B cell (primary cell): ENCODE data around the gene DKK2. TPM values are rescaled to one million over a fixed set of nuclear protein-coding genes. Genes with fewer than 3 reads are reported as not detected.

Source experiments
- ATAC-seq: fragments of 200-7000 bp; cut with Tn5 transposase; one replicate; pipeline ENCODE4 v1.10.0; 2021; ENCODE audit warnings: low read depth, mild to moderate bottlenecking, moderate number of reproducible peaks, moderate library complexity
- CTCF ChIA-PET: fragments of 350-600 bp; sonication (Branson Sonifier 250); formaldehyde crosslinking; loops from one replicate; lab custom pipeline; 2021; ENCODE audit warnings: antibody characterized with exemption, inconsistent platforms; lab: Charles Lee
- POLR2A ChIA-PET: fragments of 350-600 bp; sonication (Branson Sonifier 250); formaldehyde crosslinking; loops from one replicate; lab custom pipeline; 2021; ENCODE audit warnings: antibody characterized with exemption; lab: Charles Lee
- DNase-seq: peaks from one replicate; pipeline ENCODE4 v3.0.0; 2013
- H2AFZ ChIP-seq: 2 replicates; pipeline ENCODE4 v1.6.1; 2012; ENCODE audit warnings: mild to moderate bottlenecking, low read depth, low read length; ENCODE audit not compliant: insufficient read depth, poor library complexity, severe bottlenecking
- H3K27ac ChIP-seq, 2 donors: 1 replicate in 1 of 2; 2 replicates in 1 of 2; pipeline ENCODE4 v1.5.1; 2012 to 2013; ENCODE audit warnings: low read length in 2 of 2, mild to moderate bottlenecking in 2 of 2, moderate library complexity in 1 of 2
- H3K27me3 ChIP-seq, 4 experiments: fragments of 200-600 bp in 1 of 4; sonication (generic) in 1 of 4; replicated peaks in 1 of 4; 1 replicate in 2 of 4; 2 replicates in 2 of 4; pipeline versions ENCODE4 v1.6.1 to v1.7.0; 2013 to 2016; ENCODE audit warnings: low read length in 3 of 4, mild to moderate bottlenecking in 2 of 4, mixed read lengths in 1 of 4, moderate library complexity in 1 of 4; ENCODE audit not compliant: insufficient read depth in 4 of 4, control insufficient read depth in 3 of 4; ENCODE audit errors: control extremely low read depth in 1 of 4
- H3K36me3 ChIP-seq, 2 experiments: replicated peaks in 1 of 2; 1 replicate in 1 of 2; 2 replicates in 1 of 2; pipeline versions ENCODE4 v1.6.1 to v1.7.1; 2013; ENCODE audit warnings: low read length in 1 of 2; ENCODE audit not compliant: insufficient read depth in 2 of 2, control insufficient read depth in 1 of 2; ENCODE audit errors: control extremely low read depth in 1 of 2, extremely low read depth in 1 of 2
- H3K4me1 ChIP-seq, 2 donors: fragments of 200-600 bp in 1 of 2; sonication (generic) in 1 of 2; 1 replicate in 1 of 2; 2 replicates in 1 of 2; pipeline versions ENCODE4 v1.5.1 to v1.6.1; 2013 to 2017; ENCODE audit warnings: low read length in 2 of 2; ENCODE audit not compliant: control insufficient read depth in 2 of 2, insufficient read depth in 2 of 2
- H3K4me2 ChIP-seq: replicated peaks from 2 replicates; pipeline ENCODE3; 2012; ENCODE audit warnings: mild to moderate bottlenecking, low read depth, low read length; ENCODE audit not compliant: poor library complexity, severe bottlenecking
- H3K4me3 ChIP-seq, 5 experiments: fragments of 200-600 bp in 1 of 5; sonication (generic) in 1 of 5; 1 replicate in 3 of 5; 2 replicates in 2 of 5; pipeline versions ENCODE4 v1.5.1 to v1.7.0; 2011 to 2016; ENCODE audit warnings: low read length in 4 of 5, mild to moderate bottlenecking in 4 of 5, low read depth in 2 of 5, control low read depth in 1 of 5, moderate library complexity in 1 of 5; ENCODE audit not compliant: insufficient read depth in 1 of 5; ENCODE audit errors: control extremely low read depth in 1 of 5, extremely low read depth in 1 of 5
- H3K79me2 ChIP-seq: fragments of 200-600 bp; sonication (generic); one replicate; pipeline ENCODE4 v1.6.0; 2016; ENCODE audit warnings: low read length; ENCODE audit not compliant: control insufficient read depth, insufficient read depth
- H3K9ac ChIP-seq: fragments of 200-600 bp; sonication (generic); 2 replicates; pipeline ENCODE4 v1.6.1; 2017; ENCODE audit warnings: mild to moderate bottlenecking, low read length, moderate library complexity
- H3K9me3 ChIP-seq, 3 donors: one replicate each; pipeline versions ENCODE4 v1.6.1 to v1.7.1; 2013; ENCODE audit warnings: low read length in 2 of 3; ENCODE audit not compliant: control insufficient read depth in 2 of 3, insufficient read depth in 1 of 3; ENCODE audit errors: control extremely low read depth in 1 of 3
- H4K20me1 ChIP-seq: 2 replicates; pipeline ENCODE4 v1.6.0; 2012; ENCODE audit warnings: mild to moderate bottlenecking, low read length; ENCODE audit not compliant: insufficient read depth, control insufficient read depth, poor library complexity, severe bottlenecking
- H3K27ac Mint-ChIP-seq: one replicate; pipeline ENCODE4 v1.8.0; 2021; ENCODE audit warnings: mixed read lengths
- H3K27me3 Mint-ChIP-seq: one replicate; pipeline ENCODE4 v1.8.0; 2021; ENCODE audit warnings: mixed read lengths
- H3K4me1 Mint-ChIP-seq: one replicate; pipeline ENCODE4 v1.8.0; 2021; ENCODE audit warnings: mixed read lengths
- H3K4me3 Mint-ChIP-seq: one replicate; pipeline ENCODE4 v1.8.0; 2021; ENCODE audit warnings: mixed read lengths
- H3K9me3 Mint-ChIP-seq: one replicate; pipeline ENCODE4 v1.8.0; 2022; ENCODE audit warnings: mixed read lengths; ENCODE audit not compliant: insufficient read depth
- CTCF ChIP-seq: fragments of 200-600 bp; IDR thresholded peaks from one replicate; pipeline ENCODE4 v1.8.0; 2022; ENCODE audit warnings: antibody characterized with exemption, mild to moderate bottlenecking
- EZH2 ChIP-seq: IDR thresholded peaks from 2 replicates; pipeline ENCODE4 v1.6.1; 2012; ENCODE audit warnings: borderline replicate concordance, low read depth, mild to moderate bottlenecking, moderate library complexity, low read length; ENCODE audit not compliant: insufficient read depth, poor library complexity, severe bottlenecking
- WGBS: methylation state at CpG from one replicate; pipeline ENCODE4 v1.1.5; 2013; ENCODE audit warnings: missing lambda C conversion rate; ENCODE audit not compliant: insufficient coverage; 5-methylcytosine and 5-hydroxymethylcytosine counted together
- intact Hi-C: fragments of 100-400 bp; cut with micrococcal nuclease; formaldehyde crosslinking; loops from one replicate; pipeline ENCODE4 v1.10.0; 2022
- polyA plus RNA-seq: library from polyadenylated mRNA; depleted of rRNA; stranded (reverse); fragments of >200 nt; gene quantifications from 2 replicates; pipeline ENCODE4 v1.2.3, GENCODE V29; 2012
- total RNA-seq, 2 donors: library from RNA; stranded (reverse); fragments of 120-200 nt in 1 of 2; gene quantifications; 1 replicate in 1 of 2; 2 replicates in 1 of 2; pipeline versions ENCODE4 v1.2.3 to v1.2.4, GENCODE V29; 2013 to 2022

The DKK2 gene
- total and polyA plus RNA-seq, 2 donors (not counting 1 experiment from before 2014, with no cell fraction given), result not detected

DNA sequence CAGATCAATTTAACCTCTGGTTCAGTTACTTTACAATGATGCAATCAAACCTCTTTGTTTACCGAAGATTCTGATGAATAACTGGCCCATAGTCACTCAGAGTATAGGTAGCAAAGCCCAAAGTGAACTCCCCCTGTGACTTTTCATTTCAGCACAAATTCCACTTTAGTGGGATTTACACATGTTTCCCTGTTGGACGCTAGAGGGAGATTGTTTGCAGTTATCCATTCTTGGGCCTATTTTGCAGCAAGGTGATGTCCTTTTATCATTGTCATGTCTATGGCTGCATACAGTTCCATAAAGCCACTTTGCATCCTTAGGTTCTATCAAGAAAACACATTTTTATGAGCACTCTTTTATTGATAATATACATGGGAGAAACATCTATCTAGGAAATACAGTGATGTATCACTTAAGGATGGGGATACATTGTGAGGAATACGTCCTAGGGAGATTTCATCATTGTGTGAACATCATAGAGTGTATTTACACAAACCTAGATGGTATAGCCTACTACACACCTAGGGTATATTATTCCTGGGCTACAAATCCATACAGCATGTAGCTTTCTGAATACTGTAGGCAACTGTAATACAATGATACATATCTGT lies 14.5 kb upstream of the DKK2 start:
- Histone ChIP-seq H3K4me2 (no peak overlapping the region), H3K36me3 (no peaks in the 10 kb centered on the region), H3K4me1 (no peaks in the 10 kb centered on the region), H3K9ac (no peak overlapping the region), H3K79me2 (no peaks in the 10 kb centered on the region), H2AFZ (no peak overlapping the region), H3K27me3 (no peaks in the 10 kb centered on the region), H3K4me3 (no peak overlapping the region), H4K20me1 (no peaks in the 10 kb centered on the region), H3K9me3 (peaks cover 0 to 3% (median 2%) of the 10 kb centered on the region in 3 donors), H3K27ac (no peak overlapping the region)
- no peak for TF ChIP-seq EZH2
- TF ChIP-seq CTCF, result peak; percentile 43
- intact Hi-C loops, result no loop called here
- Mint-ChIP-seq H3K27ac (no peak overlapping the region), H3K9me3 (no peaks in the 10 kb centered on the region), H3K27me3 (no peaks in the 10 kb centered on the region), H3K4me3 (no peak overlapping the region), H3K4me1 (no peaks in the 10 kb centered on the region)
- 100% methylated on average over 1 of the region's 3 CpGs for WGBS
- no peak for ATAC-seq
- ChIA-PET POLR2A (no interaction called here), CTCF (no interaction called here)
- no peak for DNase-seq

DNA sequence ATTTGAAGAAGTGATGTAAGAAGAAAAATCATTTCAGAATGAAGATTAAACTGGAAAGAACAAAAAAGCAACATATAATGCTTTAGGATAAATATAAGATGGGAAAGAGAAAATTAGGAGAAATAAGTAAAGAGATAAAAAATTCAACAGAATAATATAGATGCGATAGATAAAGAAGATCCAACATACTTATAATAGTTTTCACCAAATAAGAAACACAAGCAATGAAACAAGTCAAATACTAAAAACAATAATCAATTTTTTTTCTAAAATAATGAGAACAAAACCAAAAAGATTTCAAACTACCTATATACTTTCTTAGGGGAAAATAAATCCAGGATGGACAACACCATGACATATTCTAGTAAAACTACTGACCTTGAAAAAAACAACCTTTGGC lies 10.1 kb upstream of the DKK2 start:
- ChIA-PET POLR2A (no interaction called here), CTCF (no interaction called here)
- Mint-ChIP-seq H3K27ac (no peak overlapping the region), H3K4me3 (no peak overlapping the region), H3K9me3 (no peaks in the 10 kb centered on the region), H3K27me3 (no peaks in the 10 kb centered on the region), H3K4me1 (no peaks in the 10 kb centered on the region)
- H3K79me2 ChIP-seq, result no peaks in the 10 kb centered on the region
- no peak overlapping the region for H3K4me2 ChIP-seq
- H3K27ac ChIP-seq, result no peak overlapping the region
- H3K27me3 ChIP-seq, result no peaks in the 10 kb centered on the region
- no peak overlapping the region for H2AFZ ChIP-seq
- no peaks in the 10 kb centered on the region for H4K20me1 ChIP-seq
- no peaks in the 10 kb centered on the region for H3K36me3 ChIP-seq
- WGBS, result no CpG with 5 or more reads among the region's 1 CpG
- DNase-seq (no peak), ATAC-seq (no peak)
- no peak overlapping the region for H3K4me3 ChIP-seq
- peaks cover 0 to 4% (median 2%) of the 10 kb centered on the region in 3 donors for H3K9me3 ChIP-seq
- intact Hi-C loops, result no loop called here
- TF ChIP-seq EZH2, result no peak
- no peak for TF ChIP-seq CTCF
- H3K4me1 ChIP-seq, result no peaks in the 10 kb centered on the region
- H3K9ac ChIP-seq, result no peak overlapping the region
